ENCODE data around the gene TFF2. TPM values are rescaled to one million over a fixed set of nuclear protein-coding genes. Genes with fewer than 3 reads are reported as not detected.

The TFF2 gene
- polyA plus RNA-seq, 3 donors: not detected

- H3K4me3 Mint-ChIP-seq: no peak overlapping the region
- Histone ChIP-seq H3K4me1 (ENCODE audit: control insufficient read depth in 1 of 2, insufficient read depth in 2 of 2, low read length in 2 of 2) (no peaks in the 10 kb centered on the region), H3K27ac (ENCODE audit: low read depth in 1 of 2, low read length in 2 of 2) (no peak overlapping the region), H3K27me3 (ENCODE audit: control insufficient read depth in 2 of 2, insufficient read depth in 2 of 2, low read length in 2 of 2) (no peaks in the 10 kb centered on the region), H3K36me3 (replicated peaks in 1 of 2; ENCODE audit: control insufficient read depth in 1 of 2, insufficient read depth in 2 of 2, low read length in 2 of 2) (no peaks in the 10 kb centered on the region), H3K4me3 (replicated peaks in 1 of 3; ENCODE audit: low read depth in 2 of 3, low read length in 3 of 3) (no peak overlapping the region), H2AFZ (ENCODE audit: insufficient read depth, low read depth, low read length, poor library complexity, severe bottlenecking) (no peak overlapping the region), H4K20me1 (ENCODE audit: insufficient read depth, low read length) (no peaks in the 10 kb centered on the region), H3K79me2 (ENCODE audit: insufficient read depth, low read length) (no peaks in the 10 kb centered on the region), H3K9me3 (replicated peaks in 1 of 2; ENCODE audit: control insufficient read depth in 1 of 2, insufficient read depth in 1 of 2, low read length in 2 of 2) (peaks cover 0 to 9% of the 10 kb centered on the region in 2 donors), H3K4me2 (replicated peaks; ENCODE audit: extremely low read depth, low read length, poor library complexity, severe bottlenecking) (no peak overlapping the region), H3K9ac (ENCODE audit: insufficient read depth, low read length, poor library complexity, severe bottlenecking) (no peak overlapping the region)
- H3K27ac Mint-ChIP-seq: no peak overlapping the region
- H3K9me3 Mint-ChIP-seq: peaks cover 4 to 23% (median 14%) of the 10 kb centered on the region in 7 donors
- WGBS (ENCODE audit: insufficient coverage): 86% methylated on average over 4 of the region's 5 CpGs
- H3K4me1 Mint-ChIP-seq: no peaks in the 10 kb centered on the region
- TF ChIP-seq CTCF (IDR thresholded peaks at IDR 0.05): no peak
- peaks cover 2 to 6% (median 3%) of the 10 kb centered on the region in 3 donors for H3K27me3 Mint-ChIP-seq (ENCODE audit: low read depth in 3 of 3)
- no peaks in the 10 kb centered on the region for H3K36me3 Mint-ChIP-seq
- intact Hi-C loops (cut with micrococcal nuclease): no loop called here
- DNase-seq: no peak
Observed at GRCh38 chr21:42353623-42354022, 2.8 kb upstream of the TFF2 start.

- Histone ChIP-seq H3K4me1 (ENCODE audit: control insufficient read depth in 1 of 2, insufficient read depth in 2 of 2, low read length in 2 of 2) (no peaks in the 10 kb centered on the region), H3K36me3 (replicated peaks in 1 of 2; ENCODE audit: control insufficient read depth in 1 of 2, insufficient read depth in 2 of 2, low read length in 2 of 2) (no peaks in the 10 kb centered on the region), H4K20me1 (ENCODE audit: insufficient read depth, low read length) (no peaks in the 10 kb centered on the region), H3K27me3 (ENCODE audit: control insufficient read depth in 2 of 2, insufficient read depth in 2 of 2, low read length in 2 of 2) (no peaks in the 10 kb centered on the region), H2AFZ (ENCODE audit: insufficient read depth, low read depth, low read length, poor library complexity, severe bottlenecking) (no peak overlapping the region), H3K9me3 (replicated peaks in 1 of 2; ENCODE audit: control insufficient read depth in 1 of 2, insufficient read depth in 1 of 2, low read length in 2 of 2) (peaks cover 0 to 9% of the 10 kb centered on the region in 2 donors), H3K79me2 (ENCODE audit: insufficient read depth, low read length) (no peaks in the 10 kb centered on the region), H3K4me3 (replicated peaks in 1 of 3; ENCODE audit: low read depth in 2 of 3, low read length in 3 of 3) (no peak overlapping the region), H3K4me2 (replicated peaks; ENCODE audit: extremely low read depth, low read length, poor library complexity, severe bottlenecking) (no peak overlapping the region), H3K9ac (ENCODE audit: insufficient read depth, low read length, poor library complexity, severe bottlenecking) (no peak overlapping the region), H3K27ac (ENCODE audit: low read depth in 1 of 2, low read length in 2 of 2) (no peak overlapping the region)
- no peak for DNase-seq
- H3K4me1 Mint-ChIP-seq: no peaks in the 10 kb centered on the region
- peaks cover 4 to 22% (median 13%) of the 10 kb centered on the region in 7 donors for H3K9me3 Mint-ChIP-seq
- H3K27ac Mint-ChIP-seq: no peak overlapping the region
- no peak for TF ChIP-seq CTCF (IDR thresholded peaks at IDR 0.05)
- H3K36me3 Mint-ChIP-seq: no peaks in the 10 kb centered on the region
- H3K27me3 Mint-ChIP-seq (ENCODE audit: low read depth in 3 of 3): peaks cover 2 to 6% (median 3%) of the 10 kb centered on the region in 3 donors
- H3K4me3 Mint-ChIP-seq: no peak overlapping the region
- 95% methylated on average over 11 of the region's 14 CpGs for WGBS (ENCODE audit: insufficient coverage)
- intact Hi-C loops (cut with micrococcal nuclease): no loop called here
Observed at GRCh38 chr21:42352441-42353095, 1.8 kb upstream of the TFF2 start.

Data from CD14-positive monocyte (primary cell).